Hindlimb muscle (tissue), 1 donor: ENCODE measurements around the gene LIMA1. TPM values are rescaled to one million over a fixed set of nuclear protein-coding genes. Genes with fewer than 3 reads are reported as not detected.

Experiments used
- polyA plus RNA-seq: library from polyadenylated mRNA; unstranded; fragments of 120-200 nt; gene quantifications from one replicate; pipeline ENCODE4 v1.2.1, GENCODE V29; 2013; ENCODE audit not compliant: insufficient read length

LIMA1 gene
- polyA plus RNA-seq, 1 donor = 123 TPM

Other genes with a start within 250 kb of the LIMA1 start
- 9.5 TPM for gene ASIC1, start 225.9 kb downstream of the LIMA1 start, polyA plus RNA-seq
- 60.4 TPM for gene SMARCD1, start 198.2 kb downstream of the LIMA1 start, polyA plus RNA-seq
- 81.1 TPM for gene GPD1, start 179.5 kb downstream of the LIMA1 start, polyA plus RNA-seq
- 39.0 TPM for gene COX14, start 171.3 kb downstream of the LIMA1 start, polyA plus RNA-seq
- gene CERS5, start 116.2 kb downstream of the LIMA1 start, polyA plus RNA-seq = 49.0 TPM
- gene FAM186A, start 113.1 kb upstream of the LIMA1 start, polyA plus RNA-seq = 0.70 TPM
- gene LARP4, start 117.4 kb upstream of the LIMA1 start, polyA plus RNA-seq = 23.3 TPM
- gene DIP2B, start 221.5 kb upstream of the LIMA1 start, polyA plus RNA-seq = 19.7 TPM